Stimulated activated CD8-positive, alpha-beta memory T cell treated with anti-CD3 and anti-CD28 coated beads, Interleukin-2, amount 100 ng/mL, for 1 hour (primary cell): ENCODE data around the gene DPT.
"Not testable (repeated sequence)": the region's sequence is repeated elsewhere in the genome, so short reads cannot be mapped to it uniquely, and the experiment has no call there.

Source experiments
- DNase-seq, 2 donors: peaks; one replicate each; pipeline ENCODE4 v3.0.0-alpha.2; 2020; ENCODE audit warnings: low read depth in 2 of 2

DPT gene

DNA sequence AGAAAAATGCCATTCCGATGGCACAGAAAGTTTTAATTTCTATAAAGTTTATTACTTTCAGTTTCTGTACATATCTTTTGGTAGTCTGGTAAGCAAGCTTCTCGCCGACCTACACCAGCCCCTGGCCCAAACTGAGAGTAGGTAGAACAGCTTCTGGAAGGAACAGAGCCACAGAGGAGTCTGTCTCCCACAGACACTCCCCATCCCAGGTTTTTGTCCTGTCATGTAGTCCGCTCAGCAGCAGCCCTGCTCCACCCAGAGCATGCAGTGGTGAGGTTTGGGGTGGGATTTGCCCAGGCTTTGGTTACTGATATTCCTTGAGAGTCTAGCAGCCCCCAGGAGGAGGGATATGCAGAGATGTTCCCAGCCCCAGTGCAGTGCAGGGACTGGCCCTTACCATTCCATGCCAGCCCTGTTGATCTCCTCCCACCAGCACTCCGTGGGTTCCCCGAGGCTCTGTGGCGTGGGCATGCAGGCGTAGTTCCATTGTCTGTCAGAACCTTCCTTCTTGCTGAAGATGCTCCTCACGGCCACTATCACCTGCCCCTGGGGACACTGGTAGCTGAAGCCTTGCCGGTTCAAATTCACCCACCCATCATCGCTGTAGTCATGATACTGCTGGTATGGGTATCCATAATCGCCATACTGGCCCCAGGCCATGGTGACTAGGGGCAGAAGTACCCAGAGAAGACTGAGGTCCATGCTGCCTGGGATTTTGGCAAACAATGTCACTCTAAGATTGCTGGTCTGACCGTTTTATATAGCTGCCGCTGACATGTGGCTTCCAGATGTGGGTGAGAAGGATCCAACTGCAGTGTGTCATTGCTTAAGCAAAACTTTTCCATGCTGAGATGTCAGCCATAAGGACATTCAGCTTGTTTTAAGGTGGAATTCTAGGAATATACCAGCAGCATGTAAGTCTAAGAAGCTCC lies at the start of gene DPT:
Gene DPT, minus strand, starts transcription at position 734 of the 932 bp plus-strand sequence. Its CDS starts 32 bp downstream, at position 702.
- no peak for DNase-seq

DNA sequence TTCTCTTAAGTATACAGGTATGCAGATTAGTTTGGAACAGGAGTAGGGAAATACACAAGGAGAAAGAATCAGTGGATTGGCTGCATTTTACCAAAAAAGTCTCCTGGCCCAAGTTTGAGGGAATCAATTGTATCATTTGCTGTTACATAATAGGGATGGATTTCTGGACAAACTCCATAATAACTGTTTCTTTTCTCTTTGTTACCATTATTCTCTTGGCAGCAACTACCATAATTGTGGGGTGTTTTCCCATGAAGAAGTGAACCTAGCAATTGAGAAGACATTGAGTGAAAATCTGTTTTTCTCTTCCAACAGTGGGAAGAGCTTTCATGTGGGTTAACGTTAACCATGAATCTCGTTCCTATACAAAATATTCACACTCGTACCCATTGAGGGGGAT lies 46.4 kb upstream of the DPT start:
- DNase-seq = no peak

DNA sequence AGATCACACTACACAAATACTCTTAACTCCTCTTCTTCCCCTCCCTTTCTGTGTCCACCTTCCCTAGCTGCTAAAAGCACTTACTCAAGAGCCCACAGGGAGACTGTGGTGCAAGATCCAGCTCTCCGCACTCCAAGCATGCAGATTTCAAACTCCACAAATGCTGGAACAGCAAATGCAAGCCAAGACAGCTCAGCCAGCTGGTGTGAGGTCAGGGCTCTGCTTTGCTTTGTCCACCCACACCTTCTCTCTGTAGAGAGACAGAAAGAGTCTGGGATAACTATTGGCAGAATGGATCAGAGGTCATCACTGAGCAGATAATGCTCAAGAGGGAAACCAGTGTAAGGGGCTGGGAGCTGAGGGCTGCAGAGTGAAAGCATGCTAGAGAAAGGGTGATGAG lies 45.2 kb upstream of the DPT start:
- no peak for DNase-seq

DNA sequence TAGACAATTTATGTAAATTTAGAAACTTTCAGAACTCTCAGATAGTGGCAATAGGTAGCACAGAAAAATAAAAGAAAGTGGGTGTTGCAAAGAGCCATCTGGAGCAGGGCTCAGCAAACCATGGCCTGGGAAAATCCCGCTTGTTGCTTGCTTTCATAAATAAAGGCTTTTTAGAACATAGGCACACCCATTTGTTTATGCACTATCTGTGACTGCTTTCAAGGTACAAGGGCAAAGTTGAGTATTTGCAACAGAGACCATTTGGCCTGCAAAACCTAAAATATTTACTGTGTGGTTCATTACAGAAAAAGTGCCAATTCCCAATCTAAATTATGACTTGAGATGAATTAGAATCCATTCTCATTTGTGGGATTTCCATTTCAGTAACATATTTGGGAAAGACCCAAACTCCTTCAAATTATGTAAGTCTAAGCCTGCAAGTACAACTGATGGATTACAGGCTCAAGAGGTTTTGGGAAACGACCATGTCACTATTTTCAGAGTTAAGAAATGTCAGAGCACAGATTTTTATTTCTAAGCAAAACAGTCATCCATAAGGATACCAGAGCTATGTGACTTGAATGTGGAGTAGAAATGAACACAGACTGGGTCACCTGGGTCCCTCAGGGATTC lies 43.5 kb upstream of the DPT start:
- DNase-seq = no peak

DNA sequence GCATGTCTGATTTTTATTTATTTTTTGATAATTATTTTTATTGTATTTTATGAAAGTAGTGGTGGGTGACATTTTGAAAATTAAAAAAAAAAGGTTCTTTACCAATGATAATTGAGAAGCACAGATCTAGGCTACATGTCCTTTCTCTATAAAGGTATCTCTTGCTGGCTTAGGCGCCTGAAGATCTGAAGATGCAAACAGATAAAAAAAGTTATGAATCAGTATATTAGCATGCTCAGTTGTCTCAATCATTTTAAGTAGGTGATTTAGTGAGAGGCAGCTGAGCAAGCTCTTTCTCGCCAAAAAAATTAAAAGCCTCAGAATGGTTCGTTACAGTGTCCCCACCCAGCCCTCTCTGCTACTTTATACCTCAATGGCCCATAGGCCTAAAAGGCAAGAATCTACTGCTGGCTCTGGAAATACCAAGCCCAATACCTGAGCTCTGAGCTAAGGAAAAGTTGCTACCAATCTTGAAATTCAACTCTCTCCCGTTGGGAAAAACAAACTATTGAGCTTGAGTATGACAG lies 42.2 kb upstream of the DPT start:
- DNase-seq = no peak

DNA sequence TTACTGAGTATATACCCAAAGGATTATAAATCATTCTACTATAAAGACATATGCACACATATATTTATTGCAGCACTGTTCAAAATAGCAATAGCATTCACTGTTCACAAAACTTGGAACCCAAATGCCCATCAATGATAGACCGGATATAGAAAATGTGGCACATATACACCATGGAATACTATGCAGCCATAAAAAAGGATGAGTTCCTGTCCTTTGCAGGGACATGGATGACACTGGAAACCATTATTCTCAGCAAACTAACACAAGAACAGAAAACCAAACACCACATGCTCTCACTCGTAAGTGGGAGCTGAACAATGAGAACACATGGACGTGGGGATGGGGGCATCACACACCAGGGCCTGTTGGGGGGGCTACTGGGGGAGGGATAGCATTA lies 40.9 kb upstream of the DPT start:
- DNase-seq = not testable (repeated sequence)

DNA sequence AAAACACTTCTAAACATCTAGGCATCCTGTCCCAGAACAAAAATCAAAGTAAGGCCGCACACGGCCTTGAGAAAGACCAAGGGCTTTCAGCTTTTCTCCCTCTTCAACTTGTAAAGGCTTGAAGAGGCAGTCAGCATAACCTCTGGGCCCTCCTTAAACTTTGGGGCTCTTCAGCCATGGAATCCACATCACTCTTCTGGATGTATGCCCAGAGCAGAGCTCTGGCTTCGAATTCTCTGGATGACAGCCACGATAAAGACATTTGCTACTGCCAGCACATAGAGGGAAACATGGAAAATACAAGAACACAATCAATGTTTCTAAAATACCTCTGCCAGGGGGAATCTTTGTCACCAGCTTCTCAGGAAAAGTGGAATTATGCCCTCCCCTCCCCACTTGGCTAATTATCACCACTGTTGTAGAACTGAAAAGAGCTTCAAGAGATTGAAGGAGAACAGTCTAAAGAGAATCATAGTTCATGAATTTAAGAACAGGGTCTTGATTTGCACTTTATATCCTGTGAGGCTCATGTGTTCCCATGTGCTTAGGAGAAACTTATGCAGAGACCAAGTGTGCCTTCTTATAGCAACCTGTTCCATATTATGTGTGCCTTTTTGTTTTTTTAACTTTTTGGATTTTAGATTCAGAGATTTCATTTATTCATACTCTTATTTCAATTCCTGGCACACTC lies 39.0 kb upstream of the DPT start:
- no peak for DNase-seq

DNA sequence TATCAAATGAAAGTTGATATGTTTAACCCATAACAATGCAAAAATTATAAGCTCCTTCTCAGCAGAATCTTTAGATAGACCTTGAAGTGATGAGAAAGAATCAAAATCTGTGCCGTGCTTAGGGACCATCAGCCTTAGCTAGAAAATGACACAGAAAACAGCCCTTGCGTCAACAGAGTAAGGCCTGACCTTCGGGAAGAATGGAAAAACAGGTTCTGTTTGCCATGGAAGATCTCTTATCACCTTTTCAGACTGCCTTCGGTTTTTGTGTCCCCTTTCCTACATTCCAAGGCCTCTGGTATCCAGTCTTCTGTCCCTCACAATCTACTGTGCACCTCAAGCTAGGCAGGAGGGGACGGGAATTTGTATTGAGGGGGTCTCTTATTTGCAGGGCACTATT lies 37.6 kb upstream of the DPT start:
- DNase-seq = no peak

DNA sequence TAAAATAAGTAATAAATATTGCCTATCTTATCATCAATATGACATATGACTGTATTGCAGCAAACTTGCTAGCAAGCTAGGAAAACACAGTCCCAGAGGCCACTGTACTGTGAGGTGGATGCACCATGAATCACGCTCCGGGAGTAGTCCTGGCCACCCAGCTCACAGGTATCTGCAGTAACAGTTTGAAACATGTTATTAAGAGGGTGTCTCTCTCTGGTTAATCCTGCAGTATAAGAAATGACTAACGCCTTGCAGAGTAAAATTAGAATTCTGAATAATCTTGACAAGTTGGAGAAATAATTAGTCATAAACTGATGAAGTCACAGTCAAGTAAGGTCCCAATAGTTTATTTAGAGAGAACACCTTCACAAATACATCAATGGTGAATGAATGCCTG lies 34.0 kb upstream of the DPT start:
- DNase-seq = no peak

DNA sequence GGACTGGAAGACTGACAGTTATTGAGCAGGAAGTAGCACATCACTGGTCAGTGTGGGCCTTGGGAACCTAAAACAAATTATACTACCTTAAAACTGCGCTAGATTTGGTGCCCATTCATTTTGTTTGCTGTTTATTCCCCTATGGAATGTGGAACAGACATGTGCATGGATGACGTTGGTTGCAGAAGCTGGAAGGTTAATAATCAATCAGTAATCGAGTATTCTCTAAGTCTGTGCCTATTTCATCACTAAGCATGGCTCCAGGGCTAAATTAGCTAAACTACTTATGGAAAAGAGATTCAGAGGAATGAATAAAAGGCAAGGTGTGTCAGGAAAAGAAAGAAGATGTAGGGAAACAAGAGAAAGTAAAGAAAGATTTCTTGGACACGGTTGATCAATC lies 33.5 kb upstream of the DPT start:
- DNase-seq = no peak

DNA sequence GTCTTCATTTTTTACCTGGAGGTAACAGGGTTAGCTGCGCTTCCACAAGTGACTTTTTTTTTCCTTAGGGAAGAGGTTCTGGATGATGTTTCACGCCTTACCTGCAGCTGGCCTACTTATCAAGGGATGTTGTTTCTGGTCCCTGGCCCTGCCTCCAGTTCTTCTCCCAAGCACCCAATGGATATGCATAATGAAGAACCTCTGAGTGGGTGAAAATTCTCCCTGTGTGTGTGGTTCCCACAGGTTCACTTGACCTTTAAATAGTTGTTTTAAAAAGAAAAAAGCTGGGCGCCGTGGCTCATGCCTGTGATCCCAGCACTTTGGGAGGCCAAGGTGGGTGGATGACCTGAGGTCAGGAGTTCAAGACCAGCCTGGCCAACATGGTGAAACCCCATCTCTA lies 31.8 kb upstream of the DPT start:
- DNase-seq = no peak

DNA sequence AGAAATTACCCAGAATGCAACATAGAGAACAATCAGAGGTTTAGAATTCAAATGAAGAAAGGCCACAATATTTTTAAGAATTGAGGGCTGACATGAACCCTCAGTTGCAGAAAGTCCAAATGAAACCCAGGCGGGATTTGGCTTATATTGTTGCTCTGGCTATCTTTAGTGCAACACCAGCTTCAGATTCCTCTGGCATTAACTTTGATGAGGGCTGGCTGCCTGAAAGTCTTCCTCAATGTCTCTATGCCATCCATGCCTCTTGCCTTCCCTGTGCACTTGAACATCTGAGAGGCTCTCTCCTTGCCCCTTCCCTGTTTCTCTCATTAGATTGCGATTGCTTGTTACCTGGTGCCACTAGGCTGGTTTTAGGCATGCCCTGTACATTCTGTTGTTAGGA lies 31.2 kb upstream of the DPT start:
- DNase-seq = no peak

DNA sequence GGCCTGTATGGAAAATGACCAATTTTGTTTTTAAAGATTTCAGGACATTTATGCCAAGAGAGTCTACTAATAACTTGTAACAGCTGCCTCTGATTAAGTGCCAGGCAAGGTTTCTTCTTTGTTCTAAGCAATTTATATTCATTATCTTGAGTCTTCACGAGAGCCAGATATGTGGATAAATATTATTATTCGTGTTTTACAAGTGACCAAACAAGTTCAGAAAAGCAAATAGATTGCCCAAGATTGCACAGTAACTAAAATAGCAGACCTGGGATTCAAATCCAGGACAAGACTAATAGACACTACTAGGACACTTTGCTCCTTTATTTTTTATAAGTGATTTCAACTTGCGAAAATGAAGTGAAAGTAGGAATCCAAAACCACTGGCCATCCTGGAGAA lies 30.1 kb upstream of the DPT start:
- DNase-seq = no peak

DNA sequence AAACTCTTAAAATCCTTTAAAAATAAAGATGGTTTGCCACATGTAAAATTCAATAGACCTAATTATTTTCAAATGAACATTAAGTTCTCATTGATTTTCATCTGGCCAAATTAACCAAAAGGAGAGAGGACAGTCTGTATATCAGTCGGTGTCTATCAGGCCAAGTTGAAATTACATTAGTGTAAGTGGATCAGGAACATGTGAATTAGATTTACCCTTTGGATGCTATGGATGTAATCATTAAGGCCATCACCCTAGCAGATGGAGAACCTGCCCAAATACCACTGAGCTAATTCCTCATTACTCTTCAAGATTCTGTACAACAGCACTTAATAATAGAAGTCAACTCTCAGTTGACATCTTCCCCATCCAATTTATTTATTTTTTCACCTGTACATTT lies 29.5 kb upstream of the DPT start:
- DNase-seq = no peak

DNA sequence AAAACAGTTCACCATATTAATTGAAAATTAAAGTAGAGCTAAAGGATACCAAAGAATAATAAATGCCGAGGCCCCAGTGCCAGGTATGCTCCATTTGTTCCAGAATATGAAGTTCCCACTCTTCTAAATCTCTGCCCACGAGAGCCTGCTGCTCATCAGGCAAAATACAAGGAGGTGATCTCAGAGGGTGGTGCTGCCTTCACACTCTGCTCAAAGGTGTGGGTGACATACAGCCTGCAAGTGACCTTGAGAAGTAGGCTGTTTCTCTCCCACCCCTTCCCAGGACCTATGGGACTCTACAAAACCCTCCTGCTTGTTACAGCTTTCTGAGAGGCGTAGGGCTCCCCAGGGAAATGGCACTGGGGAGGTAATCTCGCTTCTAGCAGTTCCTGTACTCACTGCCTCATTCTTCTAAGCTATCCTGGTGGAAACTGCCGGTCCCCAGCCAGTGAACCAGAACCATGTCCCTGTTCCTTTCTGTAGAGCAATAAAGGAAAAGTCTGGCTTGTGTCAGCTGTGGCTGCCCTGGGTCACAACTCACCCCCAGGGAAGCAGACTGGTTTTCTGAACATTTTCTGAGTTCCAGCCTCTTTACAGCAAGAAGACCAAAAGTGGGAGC lies 26.9 kb upstream of the DPT start:
- no peak for DNase-seq

DNA sequence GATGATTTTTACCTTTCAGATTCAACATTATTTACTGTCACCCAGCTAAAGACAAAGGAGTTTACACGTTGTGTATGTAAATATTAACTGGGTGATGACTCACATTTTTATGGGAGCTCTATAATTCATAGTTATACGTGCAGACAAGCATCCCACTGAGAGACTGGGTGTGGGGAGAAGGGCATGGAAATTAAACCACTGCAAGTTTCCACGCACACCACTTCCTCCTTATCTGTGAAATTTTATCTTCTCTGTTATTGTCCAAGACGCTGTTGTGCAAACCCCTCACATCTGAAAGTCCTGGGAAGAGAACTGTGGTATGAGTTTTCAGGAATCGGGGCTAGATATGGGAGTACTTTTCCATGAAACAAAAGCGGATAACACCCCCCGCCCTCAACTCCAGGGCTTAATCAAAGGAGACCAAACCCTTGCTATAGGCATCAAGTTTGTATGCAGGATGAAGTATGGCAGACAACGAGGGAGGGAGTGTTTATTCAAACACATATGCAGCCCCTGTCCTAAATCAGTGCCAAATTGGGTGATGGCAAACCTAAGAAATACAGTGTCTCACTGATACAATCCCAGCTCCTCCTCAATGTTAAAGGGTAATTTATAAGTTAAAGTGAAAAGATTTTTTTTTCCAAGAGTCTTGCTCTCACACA lies 23.3 kb upstream of the DPT start:
- no peak for DNase-seq

DNA sequence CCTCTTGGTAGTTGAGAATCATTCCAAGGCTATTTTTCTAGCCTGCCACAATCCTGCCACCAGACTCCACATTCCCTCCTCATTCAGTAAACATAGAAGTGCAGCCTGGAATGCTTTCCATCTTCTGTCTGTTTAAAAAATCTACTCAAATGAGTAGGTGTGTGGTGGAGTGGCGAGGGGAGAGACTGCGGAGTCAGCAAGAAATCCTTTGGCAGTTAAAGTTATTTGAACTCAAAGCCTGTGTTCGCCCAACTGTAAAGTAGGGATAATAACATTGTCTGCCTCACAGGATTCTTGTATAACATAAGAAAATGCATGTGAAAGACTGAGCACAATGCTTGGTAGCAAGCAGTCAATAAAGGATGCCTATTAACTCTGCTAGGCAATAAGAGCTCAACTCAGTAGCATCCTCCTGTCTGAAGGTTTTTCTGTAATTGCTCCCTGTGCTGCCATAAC lies 22.2 kb upstream of the DPT start:
- no peak for DNase-seq

DNA sequence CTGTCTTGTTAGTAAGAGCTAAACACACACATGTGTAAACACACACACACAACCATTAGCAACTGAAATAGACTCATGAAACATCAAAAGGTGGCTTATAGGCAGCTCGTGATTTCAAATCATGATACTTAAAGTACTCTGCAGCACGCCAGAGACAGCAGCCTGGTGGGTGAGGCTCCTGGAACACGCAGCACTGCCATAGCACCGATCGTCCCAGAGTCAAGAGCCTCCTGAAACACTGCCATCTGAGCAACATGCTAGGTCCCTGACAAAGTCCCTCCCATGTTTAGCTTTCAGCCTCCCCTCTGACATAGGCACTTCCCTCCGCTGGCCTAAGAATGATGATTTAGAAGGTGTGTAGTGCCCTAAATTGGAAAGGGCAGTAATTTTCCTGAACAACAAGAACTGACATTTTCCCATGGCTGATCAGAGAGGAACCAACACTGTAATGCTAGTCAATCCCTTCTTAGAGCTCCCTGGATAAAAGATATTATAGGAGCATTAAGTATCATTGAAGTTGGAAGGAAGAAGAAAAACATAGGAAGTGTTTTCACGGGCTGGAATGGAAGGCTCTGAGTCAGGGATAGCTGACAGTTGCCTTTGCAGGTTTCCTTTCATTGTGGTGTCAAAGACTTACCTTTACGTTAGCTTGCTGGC lies 14.1 kb upstream of the DPT start:
- DNase-seq = no peak

DNA sequence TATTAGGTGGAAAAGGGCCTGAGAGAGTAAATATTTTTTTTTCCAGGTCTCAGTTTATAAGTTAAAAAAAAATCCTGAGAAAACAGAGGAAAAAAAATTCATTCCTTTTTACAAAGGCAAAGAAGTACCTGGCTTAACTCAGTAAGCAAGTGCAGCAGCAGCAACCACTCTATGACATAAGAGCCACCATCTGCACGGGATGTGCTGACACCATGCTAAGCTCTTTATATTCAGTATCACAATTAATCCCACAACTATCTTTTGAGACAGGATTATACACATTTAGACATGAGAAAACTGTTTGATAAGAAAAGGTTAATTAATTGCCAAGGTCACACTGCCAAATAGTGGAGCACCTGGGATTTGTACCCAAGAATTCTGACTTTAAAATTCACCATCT lies 13.4 kb upstream of the DPT start:
- no peak for DNase-seq

DNA sequence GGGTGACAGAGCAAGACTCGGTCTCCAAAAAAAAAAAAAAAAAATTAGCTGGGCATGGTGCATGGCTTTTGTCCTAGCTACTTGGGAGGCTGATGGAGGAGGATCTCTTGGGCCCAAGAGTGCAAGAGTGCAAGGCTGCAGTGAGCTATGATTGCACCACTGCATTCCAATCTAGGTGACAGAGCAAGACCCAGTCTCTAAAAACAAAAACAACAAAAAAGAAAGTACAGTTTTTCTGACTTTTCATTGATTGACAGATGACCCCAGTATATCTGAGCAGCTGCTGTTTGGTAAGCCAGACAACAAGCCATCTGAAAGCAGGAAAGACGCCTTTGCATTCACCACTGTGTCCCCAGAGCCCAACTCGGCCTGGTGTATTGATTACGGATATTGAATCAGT lies 10.9 kb upstream of the DPT start:
- no peak for DNase-seq

DNA sequence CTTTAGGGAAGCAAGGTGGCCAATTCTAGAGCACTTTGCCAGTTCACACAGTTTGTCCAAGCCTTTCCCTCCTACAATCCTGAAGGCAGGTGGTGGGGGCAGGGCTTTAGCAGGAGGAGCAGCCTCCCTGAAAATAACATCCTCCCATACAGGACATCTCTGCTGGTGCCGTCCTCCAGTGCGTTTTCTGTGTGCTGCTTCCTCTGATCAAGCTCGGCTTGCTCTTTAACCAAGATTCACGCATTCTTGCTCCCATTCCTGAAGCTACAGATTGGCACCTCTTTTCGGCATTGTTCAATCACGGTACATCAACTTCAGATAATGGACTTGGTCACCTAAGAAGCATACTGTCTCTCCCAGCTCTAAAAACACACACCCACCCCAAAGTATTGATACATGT lies 7.5 kb upstream of the DPT start:
- DNase-seq = no peak
